Ishikawa (cell line): ENCODE data around the gene DNAJC21.
A peak's percentile ranks its signal among the peaks of the same experiment; 100 is the strongest.

Source experiments
- EP300 ChIP-seq: IDR thresholded peaks from 2 replicates; pipeline ENCODE4 v1.6.1; 2012; ENCODE audit warnings: borderline replicate concordance
- NFIC ChIP-seq: IDR thresholded peaks from 2 replicates; pipeline ENCODE4 v1.6.1; 2012
- RAD21 ChIP-seq: IDR thresholded peaks from 2 replicates; pipeline ENCODE4 v1.6.1; 2012; ENCODE audit warnings: low read depth
- TAF1 ChIP-seq: IDR thresholded peaks from 2 replicates; pipeline ENCODE4 v1.6.1; 2012; ENCODE audit warnings: low read depth, mild to moderate bottlenecking
- TCF12 ChIP-seq: IDR thresholded peaks from 2 replicates; pipeline ENCODE4 v1.6.1; 2012; ENCODE audit warnings: low read depth
- TEAD4 ChIP-seq: IDR thresholded peaks from 2 replicates; pipeline ENCODE4 v1.6.1; 2012
- YY1 ChIP-seq: IDR thresholded peaks from 2 replicates; pipeline ENCODE4 v1.6.1; 2012; ENCODE audit warnings: low read depth
- TF ChIP-seq, protein P1 (sequence below): IDR thresholded peaks from 2 replicates; pipeline ENCODE4 v1.6.1; 2012
- TF ChIP-seq, protein P2 (sequence below): IDR thresholded peaks from 2 replicates; pipeline ENCODE4 v1.6.1; 2012
- TF ChIP-seq, protein P3 (sequence below): IDR thresholded peaks from 2 replicates; pipeline ENCODE4 v1.6.1; 2012; ENCODE audit warnings: low read depth, mild to moderate bottlenecking

DNA sequence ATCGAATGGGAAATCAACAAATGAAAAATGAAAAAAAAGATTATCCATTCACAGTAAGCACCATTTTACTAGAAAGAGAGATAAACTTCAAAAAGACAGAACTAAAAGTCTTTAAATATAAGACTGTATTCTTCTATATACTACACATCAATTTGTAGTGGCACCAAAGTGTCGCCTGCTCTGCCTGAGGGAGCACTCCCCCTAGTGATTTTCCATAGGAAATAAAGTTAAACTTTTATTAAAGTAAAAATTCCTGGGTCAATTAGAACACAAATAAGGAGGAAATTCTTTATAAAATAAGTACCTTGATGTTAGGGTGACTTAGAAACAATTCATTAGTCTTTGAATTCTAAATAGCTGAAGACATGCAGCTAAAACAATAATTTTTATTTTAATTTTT lies 23.8 kb upstream of the DNAJC21 start:
- TF ChIP-seq RAD21: peak; percentile 25; the same call in 1 of the 2 replicates
- TF ChIP-seq YY1: no peak
- TF ChIP-seq, protein P1, sequence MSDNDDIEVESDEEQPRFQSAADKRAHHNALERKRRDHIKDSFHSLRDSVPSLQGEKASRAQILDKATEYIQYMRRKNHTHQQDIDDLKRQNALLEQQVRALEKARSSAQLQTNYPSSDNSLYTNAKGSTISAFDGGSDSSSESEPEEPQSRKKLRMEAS: no peak
- no peak for TF ChIP-seq TEAD4
- TF ChIP-seq EP300: no peak
- TF ChIP-seq TAF1: no peak
- no peak for TF ChIP-seq NFIC
- TF ChIP-seq TCF12: no peak
- TF ChIP-seq, protein P2, sequence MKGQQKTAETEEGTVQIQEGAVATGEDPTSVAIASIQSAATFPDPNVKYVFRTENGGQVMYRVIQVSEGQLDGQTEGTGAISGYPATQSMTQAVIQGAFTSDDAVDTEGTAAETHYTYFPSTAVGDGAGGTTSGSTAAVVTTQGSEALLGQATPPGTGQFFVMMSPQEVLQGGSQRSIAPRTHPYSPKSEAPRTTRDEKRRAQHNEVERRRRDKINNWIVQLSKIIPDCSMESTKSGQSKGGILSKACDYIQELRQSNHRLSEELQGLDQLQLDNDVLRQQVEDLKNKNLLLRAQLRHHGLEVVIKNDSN: no peak
- TF ChIP-seq, protein P3, sequence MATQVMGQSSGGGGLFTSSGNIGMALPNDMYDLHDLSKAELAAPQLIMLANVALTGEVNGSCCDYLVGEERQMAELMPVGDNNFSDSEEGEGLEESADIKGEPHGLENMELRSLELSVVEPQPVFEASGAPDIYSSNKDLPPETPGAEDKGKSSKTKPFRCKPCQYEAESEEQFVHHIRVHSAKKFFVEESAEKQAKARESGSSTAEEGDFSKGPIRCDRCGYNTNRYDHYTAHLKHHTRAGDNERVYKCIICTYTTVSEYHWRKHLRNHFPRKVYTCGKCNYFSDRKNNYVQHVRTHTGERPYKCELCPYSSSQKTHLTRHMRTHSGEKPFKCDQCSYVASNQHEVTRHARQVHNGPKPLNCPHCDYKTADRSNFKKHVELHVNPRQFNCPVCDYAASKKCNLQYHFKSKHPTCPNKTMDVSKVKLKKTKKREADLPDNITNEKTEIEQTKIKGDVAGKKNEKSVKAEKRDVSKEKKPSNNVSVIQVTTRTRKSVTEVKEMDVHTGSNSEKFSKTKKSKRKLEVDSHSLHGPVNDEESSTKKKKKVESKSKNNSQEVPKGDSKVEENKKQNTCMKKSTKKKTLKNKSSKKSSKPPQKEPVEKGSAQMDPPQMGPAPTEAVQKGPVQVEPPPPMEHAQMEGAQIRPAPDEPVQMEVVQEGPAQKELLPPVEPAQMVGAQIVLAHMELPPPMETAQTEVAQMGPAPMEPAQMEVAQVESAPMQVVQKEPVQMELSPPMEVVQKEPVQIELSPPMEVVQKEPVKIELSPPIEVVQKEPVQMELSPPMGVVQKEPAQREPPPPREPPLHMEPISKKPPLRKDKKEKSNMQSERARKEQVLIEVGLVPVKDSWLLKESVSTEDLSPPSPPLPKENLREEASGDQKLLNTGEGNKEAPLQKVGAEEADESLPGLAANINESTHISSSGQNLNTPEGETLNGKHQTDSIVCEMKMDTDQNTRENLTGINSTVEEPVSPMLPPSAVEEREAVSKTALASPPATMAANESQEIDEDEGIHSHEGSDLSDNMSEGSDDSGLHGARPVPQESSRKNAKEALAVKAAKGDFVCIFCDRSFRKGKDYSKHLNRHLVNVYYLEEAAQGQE: no peak
